Keratinocyte (primary cell): ENCODE data around the gene TTC9.

Source experiments
- EZH2 ChIP-seq: IDR thresholded peaks from one replicate; pipeline ENCODE4 v1.6.1; 2012; ENCODE audit warnings: inconsistent platforms, mild to moderate bottlenecking, low read length, moderate library complexity
- TF ChIP-seq, protein P1 (sequence below), 3 experiments: IDR thresholded peaks in 1 of 3; conservative IDR thresholded peaks in 1 of 3; optimal IDR thresholded peaks in 1 of 3; 2 replicates in 2 of 3; 3 replicates in 1 of 3; pipeline versions ENCODE3 to v1.5.1; 2011; ENCODE audit warnings: low read length in 3 of 3, mild to moderate bottlenecking in 3 of 3, moderate library complexity in 2 of 3, control low read depth in 1 of 3, inconsistent platforms in 1 of 3; ENCODE audit not compliant: insufficient read depth in 2 of 3; ENCODE audit errors: extremely low read depth in 1 of 3

DNA sequence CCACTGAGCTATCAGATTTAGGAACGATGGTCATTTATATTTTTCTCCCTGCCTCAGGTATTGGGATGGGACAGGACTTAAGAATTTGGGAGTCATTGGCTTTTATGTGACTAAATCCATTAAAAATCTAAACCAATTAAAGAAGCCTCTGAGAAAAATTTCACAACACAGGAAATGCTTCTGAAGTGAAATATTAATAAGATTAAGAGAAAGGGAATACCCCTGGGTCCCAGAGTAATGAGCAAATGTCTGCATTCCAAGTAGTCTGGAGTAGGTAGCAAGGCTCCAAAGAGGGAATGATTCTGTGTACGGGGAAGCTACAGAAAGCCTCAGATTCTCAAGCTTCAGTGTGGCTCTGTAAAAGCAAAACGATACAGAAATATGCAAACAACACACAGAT, 40.6 kb upstream of the TTC9 start:
- TF ChIP-seq EZH2: no peak
- TF ChIP-seq, protein P1, sequence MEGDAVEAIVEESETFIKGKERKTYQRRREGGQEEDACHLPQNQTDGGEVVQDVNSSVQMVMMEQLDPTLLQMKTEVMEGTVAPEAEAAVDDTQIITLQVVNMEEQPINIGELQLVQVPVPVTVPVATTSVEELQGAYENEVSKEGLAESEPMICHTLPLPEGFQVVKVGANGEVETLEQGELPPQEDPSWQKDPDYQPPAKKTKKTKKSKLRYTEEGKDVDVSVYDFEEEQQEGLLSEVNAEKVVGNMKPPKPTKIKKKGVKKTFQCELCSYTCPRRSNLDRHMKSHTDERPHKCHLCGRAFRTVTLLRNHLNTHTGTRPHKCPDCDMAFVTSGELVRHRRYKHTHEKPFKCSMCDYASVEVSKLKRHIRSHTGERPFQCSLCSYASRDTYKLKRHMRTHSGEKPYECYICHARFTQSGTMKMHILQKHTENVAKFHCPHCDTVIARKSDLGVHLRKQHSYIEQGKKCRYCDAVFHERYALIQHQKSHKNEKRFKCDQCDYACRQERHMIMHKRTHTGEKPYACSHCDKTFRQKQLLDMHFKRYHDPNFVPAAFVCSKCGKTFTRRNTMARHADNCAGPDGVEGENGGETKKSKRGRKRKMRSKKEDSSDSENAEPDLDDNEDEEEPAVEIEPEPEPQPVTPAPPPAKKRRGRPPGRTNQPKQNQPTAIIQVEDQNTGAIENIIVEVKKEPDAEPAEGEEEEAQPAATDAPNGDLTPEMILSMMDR (optimal IDR thresholded peaks at IDR 0.05 in 1 of 3, IDR thresholded peaks at IDR 0.05 in 1 of 3, conservative IDR thresholded peaks at IDR 0.05 in 1 of 3; ENCODE audit: extremely low read depth in 1 of 3, insufficient read depth in 2 of 3, low read length in 3 of 3): no peak
